GM18868 (cell line): ENCODE results near the gene TFDP2.
"Not testable (repeated sequence)": the region's sequence is repeated elsewhere in the genome, so short reads cannot be mapped to it uniquely, and the experiment has no call there.

Experiments
- ATAC-seq: cut with Tn5 transposase; IDR thresholded peaks from one replicate; pipeline ENCODE4 v1.9.1; 2021; ENCODE audit warnings: mild to moderate bottlenecking, moderate library complexity; ENCODE audit not compliant: unreplicated experiment

TFDP2 gene

DNA sequence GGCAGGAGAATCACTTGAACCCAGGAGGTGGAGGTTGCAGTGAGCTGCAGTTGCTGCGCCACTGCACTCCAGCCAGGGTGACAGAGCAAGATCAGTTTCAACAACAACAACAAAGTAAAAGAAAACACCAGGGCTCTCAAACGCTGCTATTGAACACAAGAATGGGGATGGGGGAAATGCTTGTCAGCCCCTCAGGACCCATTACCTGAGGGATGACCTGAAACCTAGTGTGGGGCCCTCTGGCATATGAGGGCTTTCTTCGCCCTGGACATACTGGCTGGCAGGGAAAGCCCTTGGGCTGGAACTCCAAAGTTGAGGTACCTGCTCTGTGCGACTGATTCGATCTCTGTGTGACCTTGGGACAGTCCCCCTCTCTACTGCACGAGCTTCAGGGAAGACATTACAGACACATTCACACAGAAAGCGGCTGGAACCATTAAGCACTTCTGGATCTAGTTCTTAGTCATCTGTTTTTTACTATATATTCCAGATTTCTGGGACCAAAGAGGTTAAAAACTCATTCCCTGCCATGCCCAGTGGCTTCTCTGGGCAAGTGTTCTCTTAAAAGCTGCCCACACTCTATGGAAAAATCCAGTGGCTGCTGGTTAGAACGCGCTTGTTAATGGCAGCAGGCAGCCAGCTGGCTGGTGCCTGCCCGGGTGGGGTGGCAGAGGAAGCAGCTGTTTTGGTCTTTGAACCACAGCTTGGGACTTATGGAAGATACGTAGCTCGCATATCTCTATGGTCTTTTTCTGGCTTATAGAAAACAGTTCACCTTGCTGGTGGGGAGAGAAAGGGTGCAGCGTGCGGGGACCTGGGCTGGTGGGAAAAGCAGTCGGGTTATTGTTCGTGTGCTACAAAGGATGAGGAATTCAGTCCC is 215.7 kb downstream of the TFDP2 start:
- no peak for ATAC-seq

- no peak for ATAC-seq
Observed at GRCh38 chr3:141930801-141931200, 218.5 kb downstream of the TFDP2 start.

GRCh38 chr3:141929341-141929995 is 219.9 kb downstream of the TFDP2 start:
- ATAC-seq: no peak

DNA sequence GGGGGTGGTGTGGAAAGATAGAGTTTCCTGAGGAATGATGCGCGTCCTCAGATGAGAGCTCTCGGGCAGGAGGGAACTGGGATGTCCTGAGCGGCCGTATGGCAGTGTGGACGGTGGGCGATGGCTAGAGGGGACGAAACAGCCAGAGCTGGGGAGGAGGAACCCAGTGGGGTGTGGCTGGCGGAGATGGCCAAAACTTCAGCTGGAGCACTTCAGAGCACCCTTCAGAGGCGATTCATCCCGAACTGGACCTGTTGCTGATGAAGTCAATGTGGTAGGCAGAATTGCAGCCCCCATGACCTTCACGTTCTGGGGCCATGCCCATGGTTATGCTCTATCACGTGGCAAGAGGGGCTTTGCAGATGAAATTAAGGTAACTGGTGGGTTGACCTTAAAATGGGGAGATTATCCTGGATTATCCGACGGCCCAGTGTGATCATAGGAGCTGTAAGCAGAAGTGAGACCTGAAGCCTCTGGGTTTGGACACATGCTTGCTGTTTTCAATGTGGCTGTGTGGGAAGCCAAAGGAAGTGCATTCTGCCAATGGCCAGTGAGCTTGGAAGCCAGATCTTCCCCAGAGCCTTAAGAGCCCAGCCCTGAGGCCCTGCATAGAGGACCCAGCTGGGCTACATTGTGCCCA is 220.6 kb downstream of the TFDP2 start:
- ATAC-seq: no peak

DNA sequence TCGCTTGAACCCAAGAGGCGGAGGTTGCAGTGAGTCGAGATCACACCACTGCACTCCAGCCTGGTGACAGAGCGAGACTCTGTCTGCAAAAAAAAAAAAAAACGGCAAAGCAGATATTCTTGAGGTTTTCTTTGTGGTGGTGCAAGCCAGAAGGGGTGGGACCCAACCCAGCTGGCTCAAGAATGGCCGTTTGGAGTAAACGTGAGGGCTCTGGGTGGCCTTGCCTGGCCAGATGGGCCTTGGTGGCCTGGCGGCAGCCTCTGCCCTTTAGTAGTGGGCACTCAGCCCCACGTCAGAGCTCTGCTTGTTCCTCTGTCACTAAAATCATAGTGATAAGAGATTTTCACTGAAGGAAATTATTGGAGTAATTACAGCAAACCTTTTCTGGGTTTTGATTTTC is 222.4 kb downstream of the TFDP2 start:
- ATAC-seq: no peak

- not testable (repeated sequence) for ATAC-seq
Observed at GRCh38 chr3:141925677-141926076, 223.7 kb downstream of the TFDP2 start.

- no peak for ATAC-seq
Observed at GRCh38 chr3:141921316-141921715, 228.0 kb downstream of the TFDP2 start.

DNA sequence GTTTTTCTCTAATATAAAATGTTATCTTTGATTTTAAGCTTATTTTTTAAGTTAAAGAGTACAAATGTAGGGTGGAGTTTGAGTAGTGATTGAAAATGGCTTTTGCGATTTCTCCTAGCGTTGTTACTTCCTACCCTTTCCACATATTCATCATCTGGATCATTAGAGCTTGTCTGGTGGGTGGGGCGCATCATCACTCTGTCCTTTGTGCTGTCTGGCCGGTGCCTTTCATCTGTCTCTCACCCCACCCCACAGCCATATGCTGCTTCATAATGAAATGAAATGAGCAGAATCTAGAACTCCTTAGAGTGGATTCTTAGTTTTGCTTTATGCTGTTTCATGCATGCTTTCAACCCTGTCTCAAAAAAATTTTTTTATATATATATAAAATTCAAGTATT is 228.6 kb downstream of the TFDP2 start:
- ATAC-seq: no peak

DNA sequence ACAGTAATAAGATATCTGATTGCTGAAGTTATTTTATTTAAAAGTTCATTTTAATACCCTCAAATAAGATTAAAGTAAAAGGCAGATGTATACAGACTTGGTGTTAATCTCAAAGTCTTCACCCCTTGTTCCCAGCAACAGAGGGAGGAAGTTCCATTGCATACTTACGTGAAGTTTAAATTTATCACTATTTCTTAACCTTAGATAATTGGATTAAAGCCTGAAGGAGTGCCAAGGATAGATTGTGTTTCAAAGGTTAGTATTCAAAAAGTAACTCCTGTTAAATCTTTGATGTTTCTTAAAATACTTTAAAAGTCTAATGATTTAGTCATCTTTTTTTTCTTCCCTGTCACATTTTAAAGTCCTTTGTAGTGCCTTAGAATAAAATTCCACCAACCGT is 233.6 kb downstream of the TFDP2 start:
- no peak for ATAC-seq

- ATAC-seq: no peak
Observed at GRCh38 chr3:141915016-141915415, 234.3 kb downstream of the TFDP2 start.

DNA sequence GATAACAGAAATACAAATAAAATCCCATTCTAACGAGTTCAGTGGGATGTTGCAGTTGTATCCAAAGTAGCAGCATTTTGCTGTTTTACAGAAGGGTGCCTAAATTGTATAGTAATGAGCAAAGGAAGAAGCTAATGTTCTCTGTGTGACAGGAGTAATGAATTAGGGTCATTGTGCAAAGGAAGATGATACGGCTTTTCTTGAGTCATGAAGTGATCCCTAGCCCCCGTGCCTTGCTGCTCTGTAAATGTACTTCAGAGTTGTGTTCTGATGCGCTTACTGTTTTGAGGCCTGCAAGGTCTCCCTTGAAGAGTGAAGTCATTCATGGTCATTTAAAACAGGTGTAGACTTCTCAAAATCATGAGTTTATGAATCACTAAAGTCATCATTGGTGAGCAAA is 235.0 kb downstream of the TFDP2 start:
- ATAC-seq: no peak

GRCh38 chr3:141913150-141913811 is 236.1 kb downstream of the TFDP2 start:
- ATAC-seq: no peak

- ATAC-seq: not testable (repeated sequence)
Observed at GRCh38 chr3:141909986-141910385, 239.4 kb downstream of the TFDP2 start.

- ATAC-seq: no peak
Observed at GRCh38 chr3:141909408-141909807, 239.9 kb downstream of the TFDP2 start.

DNA sequence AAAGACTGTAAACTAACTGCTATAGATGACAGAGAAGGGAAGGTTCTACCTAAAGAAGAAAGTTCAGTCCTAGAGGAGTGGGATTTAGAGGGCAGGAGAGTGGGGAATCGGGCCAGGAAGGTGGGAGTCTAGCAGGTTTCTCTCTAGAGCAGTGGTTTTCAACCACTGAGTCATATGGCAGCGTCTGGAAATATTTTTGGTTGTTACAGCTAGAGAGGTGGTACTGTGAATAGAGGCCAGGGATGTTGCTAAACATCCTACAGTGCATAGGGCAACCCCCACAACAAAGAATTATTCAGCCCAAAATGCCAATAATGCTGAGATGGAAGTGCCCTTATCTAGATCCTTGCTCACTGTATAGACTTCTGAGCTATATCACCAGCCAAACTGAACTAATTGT is 244.2 kb downstream of the TFDP2 start:
- ATAC-seq: no peak

DNA sequence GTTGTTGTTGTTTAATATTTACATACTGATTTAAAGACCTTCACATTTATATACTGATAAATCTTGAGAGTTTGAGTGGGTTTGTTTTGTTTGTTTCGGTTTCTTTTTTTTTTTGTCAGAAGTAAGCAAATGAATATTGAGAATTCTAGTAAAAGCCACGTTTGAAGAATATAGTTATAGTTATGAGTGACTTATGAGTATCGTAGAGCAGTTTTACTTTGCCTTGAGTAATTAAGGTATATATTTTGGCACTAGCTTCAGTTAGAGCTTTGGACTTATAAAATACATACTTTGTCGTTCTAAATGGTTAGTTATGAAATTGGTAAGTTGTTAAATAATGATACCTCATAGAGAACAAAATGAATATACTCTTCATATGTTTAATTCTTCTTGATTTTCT is 245.1 kb downstream of the TFDP2 start:
- ATAC-seq: no peak

DNA sequence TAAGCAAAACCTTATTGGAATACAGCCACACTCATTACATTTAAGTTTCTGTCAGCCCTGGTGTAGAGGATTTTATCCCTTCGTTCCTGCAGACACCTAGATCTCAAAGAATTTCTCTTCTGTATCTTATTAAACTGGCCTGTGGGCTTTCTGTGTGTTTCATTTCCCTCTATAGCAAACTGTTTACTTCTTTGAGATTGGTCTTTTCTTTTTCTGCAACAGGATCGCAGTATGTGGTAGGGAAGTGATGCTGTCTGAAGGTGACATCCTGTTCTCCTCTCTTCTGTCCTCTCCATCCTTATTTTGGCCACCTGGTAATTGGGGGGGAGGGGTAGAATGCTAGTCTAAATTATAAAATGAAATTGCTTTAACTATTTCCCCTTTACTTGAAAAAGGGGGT is 247.4 kb downstream of the TFDP2 start:
- ATAC-seq: no peak

DNA sequence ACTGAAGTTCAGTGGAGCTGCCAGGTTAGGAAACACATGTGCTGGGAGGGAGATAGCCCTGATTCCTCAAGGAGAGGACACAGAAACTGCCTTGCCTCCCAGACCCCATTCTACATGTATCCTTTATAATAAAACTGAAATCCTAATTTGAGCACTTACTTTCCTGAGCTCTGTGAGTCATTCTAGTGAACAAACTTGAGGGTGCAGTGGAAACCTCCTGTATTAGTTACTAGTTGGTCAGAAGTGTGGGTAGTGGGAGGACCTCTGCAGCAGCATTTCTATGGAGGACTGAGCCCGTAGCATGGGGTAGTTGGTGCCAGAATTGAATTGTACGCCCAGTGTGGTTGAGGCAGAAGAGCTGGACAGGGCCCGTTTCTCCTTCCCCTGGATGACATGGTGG is 249.0 kb downstream of the TFDP2 start:
- ATAC-seq: no peak

- ATAC-seq: no peak
Observed at GRCh38 chr3:141898908-141899307, 250.4 kb downstream of the TFDP2 start.

GRCh38 chr3:141895731-141896130 is 253.6 kb downstream of the TFDP2 start:
- no peak for ATAC-seq

DNA sequence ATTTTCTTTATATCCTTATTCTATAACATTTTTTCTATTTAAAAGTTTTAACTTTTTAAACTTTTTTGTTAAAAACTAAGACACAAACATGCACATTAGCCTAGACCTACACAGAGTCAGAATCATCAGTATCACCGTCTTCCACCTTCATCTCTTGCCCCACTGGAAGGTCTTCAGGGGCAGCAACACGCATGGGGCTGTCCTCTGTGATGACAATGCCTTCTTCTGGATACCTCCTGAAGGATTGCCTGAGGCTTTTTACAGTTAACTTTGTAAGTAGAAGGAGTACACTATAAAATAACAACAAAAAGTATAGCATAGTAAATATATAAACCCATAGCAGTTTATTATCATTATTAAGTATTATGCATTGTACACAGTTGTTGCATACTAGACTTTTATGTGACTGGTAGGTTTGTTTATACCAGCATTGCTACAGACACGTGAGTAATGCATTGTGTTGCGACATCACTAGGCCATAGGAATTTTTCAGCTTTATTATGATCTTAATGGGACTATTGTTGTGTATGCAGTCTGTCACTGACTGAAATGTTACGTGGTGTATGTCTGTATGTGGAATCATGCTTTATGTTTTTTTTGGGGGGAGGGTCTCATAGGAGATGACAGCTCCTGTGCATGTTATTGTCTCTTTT is 254.7 kb downstream of the TFDP2 start:
- ATAC-seq: no peak
